Measurements from ENCODE around the gene RGS6.

The RGS6 gene

DNA sequence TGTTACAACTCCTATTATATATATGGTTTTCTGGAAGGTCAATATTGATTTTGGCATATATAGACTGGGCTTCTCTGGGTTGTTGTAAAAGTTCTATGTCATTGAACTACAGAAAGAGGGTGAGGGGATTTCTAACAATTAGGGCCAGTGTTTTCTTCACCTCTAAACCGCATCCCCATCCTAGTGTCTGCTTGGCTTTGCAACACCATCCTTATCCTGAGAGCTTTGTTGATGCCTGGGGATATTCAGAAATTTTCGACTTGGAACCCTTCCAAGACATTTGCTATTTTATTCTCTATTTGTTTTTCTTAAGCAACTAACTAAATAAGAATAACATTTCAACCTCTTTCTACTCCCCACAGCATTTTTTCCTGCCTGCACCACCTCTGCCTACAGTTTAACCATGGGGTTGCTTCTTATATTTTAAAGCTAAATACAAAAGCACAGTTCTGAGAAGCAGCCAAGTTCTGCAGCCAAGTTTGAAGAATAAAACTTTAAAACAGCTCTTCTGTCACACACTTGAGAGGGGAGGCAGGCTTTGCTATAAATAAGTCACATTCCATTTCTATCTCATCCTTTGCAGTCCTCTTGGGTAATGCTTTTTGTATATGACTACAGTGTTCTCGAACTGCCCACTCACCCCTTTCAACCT is 53.4 kb downstream of the RGS6 start:
- Histone ChIP-seq H4K12ac (ENCODE audit: low read depth, low read length) (no peak overlapping the region), H3K27me3 (ENCODE audit: insufficient read depth, low read length) (no peaks in the 10 kb centered on the region), H2BK5ac (ENCODE audit: low read depth, low read length, poor library complexity) (no peak overlapping the region), H2BK120ac (ENCODE audit: insufficient read depth, low read length, poor library complexity) (no peak overlapping the region), H3K18ac (ENCODE audit: low read length) (no peak overlapping the region), H4K8ac (ENCODE audit: low read depth, low read length) (no peak overlapping the region), H3K4me2 (ENCODE audit: low read length) (no peak overlapping the region), H3K79me1 (ENCODE audit: low read length) (no peaks in the 10 kb centered on the region), H3K4me3 (ENCODE audit: low read depth, low read length) (no peak overlapping the region), H2AK5ac (ENCODE audit: low read length) (no peak overlapping the region), H3K4me1 (ENCODE audit: control insufficient read depth in 1 of 2, insufficient read depth in 2 of 2, low read length in 2 of 2) (no peaks in the 10 kb centered on the region), H3K14ac (ENCODE audit: low read length) (no peak overlapping the region), H3K9me3 (ENCODE audit: insufficient read depth, low read depth, low read length) (peaks cover 2% of the 10 kb centered on the region), H3K9ac (ENCODE audit: low read length) (no peak overlapping the region), H3K4ac (ENCODE audit: low read depth, low read length) (no peak overlapping the region), H2AFZ (ENCODE audit: insufficient read depth, low read length, poor library complexity) (no peak overlapping the region), H4K91ac (ENCODE audit: low read depth, low read length) (no peak overlapping the region), H3K27ac (ENCODE audit: low read depth, low read length) (no peak overlapping the region), H3K79me2 (ENCODE audit: control insufficient read depth, insufficient read depth, low read length, poor library complexity) (no peaks in the 10 kb centered on the region), H2BK12ac (ENCODE audit: low read length) (no peak overlapping the region), H3K23ac (ENCODE audit: low read length) (no peak overlapping the region), H3K36me3 (ENCODE audit: control insufficient read depth in 1 of 2, insufficient read depth in 2 of 2, low read length in 2 of 2) (no peaks in the 10 kb centered on the region)
- no CpG with 5 or more reads among the region's 3 CpGs for WGBS (ENCODE audit: extremely low coverage, insufficient coverage, insufficient read length)
- no peak for DNase-seq

DNA sequence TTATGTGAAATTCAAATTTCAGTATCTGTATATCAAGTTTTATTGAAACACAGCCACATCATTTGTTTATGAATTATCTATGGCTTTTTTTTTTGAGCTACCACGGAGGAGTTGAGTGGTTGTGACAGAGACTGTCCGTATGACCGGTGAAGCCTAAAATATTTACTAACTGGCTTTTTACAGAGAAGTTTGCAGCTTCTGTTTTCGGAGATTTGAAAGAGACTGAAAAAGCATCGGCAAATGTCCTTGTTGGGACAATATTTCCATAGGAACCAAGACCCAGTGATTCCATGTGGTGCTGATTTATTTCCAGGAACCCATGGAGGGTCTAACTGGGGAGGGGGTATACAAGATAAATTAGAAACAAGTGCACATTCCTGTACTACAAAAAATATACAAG is 56.2 kb downstream of the RGS6 start:
- no peak overlapping the region for H2BK5ac ChIP-seq (ENCODE audit: low read depth, low read length, poor library complexity)
- H3K27me3 ChIP-seq (ENCODE audit: insufficient read depth, low read length), result no peaks in the 10 kb centered on the region
- no peaks in the 10 kb centered on the region for H3K36me3 ChIP-seq (ENCODE audit: control insufficient read depth in 1 of 2, insufficient read depth in 2 of 2, low read length in 2 of 2)
- H3K9me3 ChIP-seq (ENCODE audit: insufficient read depth, low read depth, low read length), result peaks cover under 1% of the 10 kb centered on the region
- no peak overlapping the region for H3K27ac ChIP-seq (ENCODE audit: low read depth, low read length)
- no peak overlapping the region for H4K91ac ChIP-seq (ENCODE audit: low read depth, low read length)
- no peak overlapping the region for H2AFZ ChIP-seq (ENCODE audit: insufficient read depth, low read length, poor library complexity)
- no peak overlapping the region for H3K9ac ChIP-seq (ENCODE audit: low read length)
- no peak overlapping the region for H3K4me2 ChIP-seq (ENCODE audit: low read length)
- H2AK5ac ChIP-seq (ENCODE audit: low read length), result no peak overlapping the region
- H3K79me1 ChIP-seq (ENCODE audit: low read length), result no peaks in the 10 kb centered on the region
- no peak overlapping the region for H3K18ac ChIP-seq (ENCODE audit: low read length)
- H3K4ac ChIP-seq (ENCODE audit: low read depth, low read length), result no peak overlapping the region
- DNase-seq, result no peak
- H4K8ac ChIP-seq (ENCODE audit: low read depth, low read length), result no peak overlapping the region
- H4K12ac ChIP-seq (ENCODE audit: low read depth, low read length), result no peak overlapping the region
- H2BK120ac ChIP-seq (ENCODE audit: insufficient read depth, low read length, poor library complexity), result no peak overlapping the region
- no peak overlapping the region for H3K4me3 ChIP-seq (ENCODE audit: low read depth, low read length)
- no peaks in the 10 kb centered on the region for H3K4me1 ChIP-seq (ENCODE audit: control insufficient read depth in 1 of 2, insufficient read depth in 2 of 2, low read length in 2 of 2)
- H3K14ac ChIP-seq (ENCODE audit: low read length), result no peak overlapping the region
- no peak overlapping the region for H2BK12ac ChIP-seq (ENCODE audit: low read length)
- no peaks in the 10 kb centered on the region for H3K79me2 ChIP-seq (ENCODE audit: control insufficient read depth, insufficient read depth, low read length, poor library complexity)
- WGBS (ENCODE audit: extremely low coverage, insufficient coverage, insufficient read length), result no CpG with 5 or more reads among the region's 5 CpGs
- no peak overlapping the region for H3K23ac ChIP-seq (ENCODE audit: low read length)

DNA sequence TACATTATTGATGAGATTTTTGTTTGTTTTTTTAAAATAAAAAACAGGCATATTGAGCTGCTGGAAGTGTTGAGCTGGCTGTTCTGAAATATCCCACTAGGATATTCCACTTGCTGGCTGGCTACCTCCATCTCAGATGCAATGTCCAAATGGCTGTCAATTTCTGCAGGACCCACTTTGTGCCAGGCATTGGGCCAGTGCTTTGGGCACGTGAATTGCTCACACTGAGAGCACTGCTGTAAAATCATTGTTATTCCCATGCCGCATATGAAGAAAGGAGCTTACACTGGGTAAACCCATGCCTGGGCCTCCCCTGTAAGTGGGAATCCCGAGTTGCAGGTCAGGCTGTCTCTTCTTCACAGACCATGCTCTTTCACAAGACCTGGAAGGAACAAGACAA is 56.7 kb downstream of the RGS6 start:
- Histone ChIP-seq H3K4me1 (ENCODE audit: control insufficient read depth in 1 of 2, insufficient read depth in 2 of 2, low read length in 2 of 2) (no peaks in the 10 kb centered on the region), H3K27me3 (ENCODE audit: insufficient read depth, low read length) (no peaks in the 10 kb centered on the region), H3K18ac (ENCODE audit: low read length) (no peak overlapping the region), H2AK5ac (ENCODE audit: low read length) (no peak overlapping the region), H2AFZ (ENCODE audit: insufficient read depth, low read length, poor library complexity) (no peak overlapping the region), H3K9ac (ENCODE audit: low read length) (no peak overlapping the region), H4K8ac (ENCODE audit: low read depth, low read length) (no peak overlapping the region), H3K4me3 (ENCODE audit: low read depth, low read length) (no peak overlapping the region), H4K91ac (ENCODE audit: low read depth, low read length) (no peak overlapping the region), H3K4ac (ENCODE audit: low read depth, low read length) (no peak overlapping the region), H3K4me2 (ENCODE audit: low read length) (no peak overlapping the region), H3K23ac (ENCODE audit: low read length) (no peak overlapping the region), H3K79me2 (ENCODE audit: control insufficient read depth, insufficient read depth, low read length, poor library complexity) (no peaks in the 10 kb centered on the region), H2BK120ac (ENCODE audit: insufficient read depth, low read length, poor library complexity) (no peak overlapping the region), H3K14ac (ENCODE audit: low read length) (no peak overlapping the region), H3K36me3 (ENCODE audit: control insufficient read depth in 1 of 2, insufficient read depth in 2 of 2, low read length in 2 of 2) (no peaks in the 10 kb centered on the region), H4K12ac (ENCODE audit: low read depth, low read length) (no peak overlapping the region), H2BK5ac (ENCODE audit: low read depth, low read length, poor library complexity) (no peak overlapping the region), H2BK12ac (ENCODE audit: low read length) (no peak overlapping the region), H3K9me3 (ENCODE audit: insufficient read depth, low read depth, low read length) (no peaks in the 10 kb centered on the region), H3K79me1 (ENCODE audit: low read length) (no peaks in the 10 kb centered on the region), H3K27ac (ENCODE audit: low read depth, low read length) (no peak overlapping the region)
- no peak for DNase-seq
- no CpG with 5 or more reads among the region's 3 CpGs for WGBS (ENCODE audit: extremely low coverage, insufficient coverage, insufficient read length)

DNA sequence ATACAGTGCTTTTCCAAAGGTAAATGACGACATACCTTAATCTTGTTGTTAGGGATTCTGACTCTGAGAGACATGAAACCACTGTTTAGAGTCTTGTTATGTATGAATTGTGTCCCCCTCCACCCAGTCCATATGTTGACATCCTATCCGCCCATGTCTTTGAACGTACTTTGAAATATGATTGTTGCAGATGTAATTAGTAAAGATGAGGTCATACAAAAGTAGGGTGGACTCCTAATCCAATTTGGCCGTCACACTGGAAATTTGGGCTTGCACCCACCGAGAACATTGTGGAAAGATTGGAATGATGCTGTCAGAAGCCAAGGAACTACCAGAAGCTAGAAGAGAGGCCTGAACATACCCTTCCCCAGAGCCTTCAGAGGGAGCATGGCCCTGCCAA is 62.2 kb downstream of the RGS6 start:
- Histone ChIP-seq H3K9me3 (ENCODE audit: insufficient read depth, low read depth, low read length) (peaks cover under 1% of the 10 kb centered on the region), H2AFZ (ENCODE audit: insufficient read depth, low read length, poor library complexity) (no peak overlapping the region), H4K91ac (ENCODE audit: low read depth, low read length) (no peak overlapping the region), H3K4me1 (ENCODE audit: control insufficient read depth in 1 of 2, insufficient read depth in 2 of 2, low read length in 2 of 2) (no peaks in the 10 kb centered on the region), H3K36me3 (ENCODE audit: control insufficient read depth in 1 of 2, insufficient read depth in 2 of 2, low read length in 2 of 2) (no peaks in the 10 kb centered on the region), H2BK5ac (ENCODE audit: low read depth, low read length, poor library complexity) (no peak overlapping the region), H3K18ac (ENCODE audit: low read length) (no peak overlapping the region), H3K27ac (ENCODE audit: low read depth, low read length) (no peak overlapping the region), H2AK5ac (ENCODE audit: low read length) (no peak overlapping the region), H2BK12ac (ENCODE audit: low read length) (no peak overlapping the region), H3K79me2 (ENCODE audit: control insufficient read depth, insufficient read depth, low read length, poor library complexity) (no peaks in the 10 kb centered on the region), H3K9ac (ENCODE audit: low read length) (no peak overlapping the region), H3K14ac (ENCODE audit: low read length) (no peak overlapping the region), H3K4me3 (ENCODE audit: low read depth, low read length) (no peak overlapping the region), H3K4me2 (ENCODE audit: low read length) (no peak overlapping the region), H3K4ac (ENCODE audit: low read depth, low read length) (no peak overlapping the region), H2BK120ac (ENCODE audit: insufficient read depth, low read length, poor library complexity) (no peak overlapping the region), H3K79me1 (ENCODE audit: low read length) (no peaks in the 10 kb centered on the region), H4K12ac (ENCODE audit: low read depth, low read length) (no peak overlapping the region), H3K23ac (ENCODE audit: low read length) (no peak overlapping the region), H3K27me3 (ENCODE audit: insufficient read depth, low read length) (no peaks in the 10 kb centered on the region), H4K8ac (ENCODE audit: low read depth, low read length) (no peak overlapping the region)
- no peak for DNase-seq
- WGBS (ENCODE audit: extremely low coverage, insufficient coverage, insufficient read length), result no CpG with 5 or more reads among the region's 5 CpGs
